HTERT RPE-1 (cell line): ENCODE results near the gene SLC16A10.
"Not testable (repeated sequence)": the region's sequence is repeated elsewhere in the genome, so short reads cannot be mapped to it uniquely, and the experiment has no call there.

Experiments used
- in situ Hi-C: fragments of 300-500 bp; cut with MboI; formaldehyde crosslinking; loops from 4 replicates; pipeline ENCODE4 v1.14.3; 2020; ENCODE audit warnings: low sequenced_read_pairs

Gene SLC16A10

DNA sequence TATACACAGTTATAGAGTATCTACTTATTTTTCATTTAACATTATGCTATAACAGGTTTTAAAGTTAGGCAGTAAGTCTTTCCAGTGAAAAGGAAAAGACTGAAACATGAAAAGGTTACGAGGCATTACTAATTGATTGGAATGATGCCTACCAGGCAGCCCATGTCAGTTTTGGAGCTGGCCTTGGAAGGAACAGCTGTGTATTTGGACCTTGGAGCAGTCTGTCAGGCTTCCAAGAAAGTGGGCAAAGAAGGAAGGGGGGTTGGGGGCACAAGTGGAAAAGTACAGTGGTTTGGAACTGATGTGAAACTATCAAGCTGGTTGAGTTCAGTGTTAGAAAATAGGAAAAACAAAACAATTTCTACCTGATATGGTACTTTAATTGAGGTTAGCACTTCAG, 41.7 kb downstream of the SLC16A10 start:
- in situ Hi-C loops: no loop called here

- in situ Hi-C loops: not testable (repeated sequence)
Measured at GRCh38 chr6:111131018-111131417, 43.7 kb downstream of the SLC16A10 start.

DNA sequence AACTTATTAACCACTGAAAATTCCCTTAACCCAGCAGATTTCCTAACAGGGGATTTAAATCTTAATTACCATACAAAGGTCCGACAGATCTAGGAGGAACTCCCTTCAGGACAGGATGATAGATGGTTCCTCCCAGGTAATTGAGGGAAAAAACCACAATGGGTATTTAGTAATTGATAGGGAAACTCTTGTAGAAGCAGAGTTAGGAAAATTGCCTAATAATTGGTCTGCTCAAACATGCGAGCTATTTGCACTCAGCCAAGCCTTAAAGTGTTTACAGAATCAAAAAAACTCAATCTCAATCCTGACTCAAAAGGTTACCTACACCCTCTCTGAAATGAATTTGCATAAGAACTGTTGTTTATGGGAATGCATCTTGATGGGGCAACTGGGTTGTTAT, 45.4 kb downstream of the SLC16A10 start:
- in situ Hi-C loops: not testable (repeated sequence)

DNA sequence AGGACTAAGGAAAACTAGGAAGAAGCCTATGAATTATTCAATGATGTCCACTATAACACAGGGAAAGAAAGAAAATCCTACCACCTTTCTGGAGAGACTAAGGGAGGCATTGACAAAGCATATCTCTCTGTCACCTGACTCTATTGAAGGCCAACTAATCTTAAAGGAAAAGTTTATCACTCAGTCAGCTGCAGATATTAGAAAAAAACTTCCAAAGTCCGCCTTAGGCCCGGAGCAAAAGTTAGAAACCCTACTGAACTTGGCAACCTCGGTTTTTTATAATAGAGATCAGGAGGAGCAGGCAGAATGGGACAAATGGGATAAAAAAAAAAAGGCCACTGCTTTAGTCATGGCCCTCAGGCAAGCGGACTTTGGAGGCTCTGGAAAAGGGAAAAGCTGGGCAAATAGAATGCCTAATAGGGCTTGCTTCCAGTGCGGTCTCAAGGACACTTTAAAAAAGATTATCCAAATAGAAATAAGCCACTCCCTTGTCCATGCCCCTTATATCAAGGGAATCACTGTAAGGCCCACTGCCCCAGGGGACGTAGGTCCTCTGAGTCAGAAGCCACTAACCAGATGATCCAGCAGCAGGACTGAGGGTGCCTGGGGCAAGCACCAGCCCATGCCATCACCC, 47.0 kb downstream of the SLC16A10 start:
- in situ Hi-C loops: not testable (repeated sequence)

GRCh38 chr6:111137489-111138093, 50.3 kb downstream of the SLC16A10 start:
- in situ Hi-C loops: not testable (repeated sequence)

- in situ Hi-C loops: no loop called here
Measured at GRCh38 chr6:111147440-111147839, 60.1 kb downstream of the SLC16A10 start.

GRCh38 chr6:111148110-111148509, 60.8 kb downstream of the SLC16A10 start:
- in situ Hi-C loops: no loop called here

DNA sequence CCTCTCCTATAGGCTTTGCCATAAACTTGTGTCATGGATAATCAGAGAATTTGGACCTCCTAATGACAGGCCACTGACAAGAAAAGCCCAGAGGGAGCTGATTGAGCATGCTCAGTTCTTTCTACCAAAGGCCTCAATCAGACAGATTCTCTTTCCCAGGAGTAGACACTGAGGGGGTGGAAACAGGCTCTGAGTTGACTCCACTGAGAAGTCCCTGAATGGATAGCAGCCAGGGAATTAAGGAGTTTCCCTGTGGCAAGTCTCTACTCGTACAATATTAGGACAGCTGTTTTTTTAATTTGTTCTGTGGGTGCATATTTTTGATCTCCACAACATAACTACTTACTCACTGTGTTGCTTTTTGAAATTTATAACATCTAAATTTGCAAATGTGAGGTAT, 63.3 kb downstream of the SLC16A10 start:
- in situ Hi-C loops: no loop called here

DNA sequence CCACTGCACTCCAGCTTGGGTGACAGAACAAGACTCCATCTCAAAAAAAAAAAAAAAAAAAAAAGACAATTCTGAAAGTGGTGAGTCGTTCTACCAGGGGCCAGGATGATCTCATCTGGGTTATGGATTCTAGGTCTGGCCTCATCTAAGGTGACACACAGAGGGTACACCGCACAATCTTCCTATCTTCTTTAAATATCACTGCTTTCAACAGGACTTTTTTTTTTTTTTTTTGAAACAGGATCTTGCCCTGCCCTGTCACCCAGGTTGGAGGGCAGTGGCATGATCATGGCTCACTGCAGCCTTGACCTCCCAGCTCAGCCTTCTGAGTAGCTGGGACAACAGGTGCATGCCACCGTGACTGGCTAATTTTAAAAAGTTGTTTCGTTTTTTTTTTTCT, 67.7 kb downstream of the SLC16A10 start:
- in situ Hi-C loops: no loop called here

GRCh38 chr6:111157412-111157811, 70.1 kb downstream of the SLC16A10 start:
- in situ Hi-C loops: no loop called here

GRCh38 chr6:111159633-111160032, 72.3 kb downstream of the SLC16A10 start:
- in situ Hi-C loops: no loop called here

- in situ Hi-C loops: no loop called here
Measured at GRCh38 chr6:111161650-111162049, 74.3 kb downstream of the SLC16A10 start.

DNA sequence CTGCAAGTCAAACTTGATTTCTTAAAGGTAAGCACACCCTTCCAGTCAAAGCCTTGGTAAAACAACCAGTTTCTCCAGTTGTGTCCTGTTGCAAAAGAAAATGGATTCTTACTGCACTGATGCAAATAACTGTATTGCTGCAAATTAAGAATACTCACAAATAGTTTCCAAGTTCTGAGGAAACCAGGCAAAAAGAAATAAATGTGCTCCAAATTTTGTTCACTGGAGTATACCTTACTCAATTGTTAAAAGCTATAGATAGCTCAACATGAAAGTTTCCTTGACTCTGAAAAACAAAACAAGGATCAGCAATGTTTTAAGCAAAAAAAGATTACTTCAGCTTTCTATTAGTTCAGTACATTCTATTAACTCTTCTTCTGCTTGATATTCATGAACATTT, 75.2 kb downstream of the SLC16A10 start:
- in situ Hi-C loops: no loop called here

DNA sequence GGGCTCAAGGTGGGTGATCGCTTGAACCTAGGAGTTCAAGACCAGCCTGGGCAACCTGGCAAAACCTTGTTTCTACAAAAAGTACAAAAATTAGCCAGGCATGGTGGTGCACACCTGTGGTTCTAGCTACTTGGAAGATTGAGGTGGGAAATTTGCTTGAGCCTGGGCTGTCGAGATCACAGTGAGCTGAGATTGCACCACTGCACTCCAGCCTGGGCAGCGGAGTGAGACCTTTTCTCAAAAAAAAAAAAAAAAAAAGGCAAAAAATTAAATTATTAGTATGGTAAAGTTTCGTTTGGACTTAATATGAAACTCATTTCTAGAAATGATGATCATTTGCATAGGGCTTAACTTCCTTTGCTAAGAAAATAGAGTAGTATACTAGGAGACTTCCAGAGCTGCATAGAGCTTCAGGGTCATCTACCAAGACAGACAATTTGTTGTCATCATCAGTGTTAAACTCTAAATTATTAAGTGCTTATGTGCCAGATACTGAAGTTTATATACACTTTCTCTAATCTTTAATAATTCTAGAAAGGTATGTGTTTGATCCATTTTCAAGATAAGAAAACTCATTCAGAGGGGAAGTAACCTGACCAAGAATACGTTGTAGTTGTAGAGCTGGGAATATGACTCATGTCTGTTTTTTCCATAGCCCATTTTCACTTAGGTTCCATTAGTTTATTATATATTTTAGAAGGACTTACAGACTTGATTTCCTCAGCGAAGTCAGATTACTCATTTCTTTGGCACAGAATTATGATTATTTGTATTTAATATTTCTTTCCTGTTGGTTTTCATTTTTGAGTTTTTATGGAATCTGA, 84.5 kb downstream of the SLC16A10 start:
- in situ Hi-C loops: no loop called here

DNA sequence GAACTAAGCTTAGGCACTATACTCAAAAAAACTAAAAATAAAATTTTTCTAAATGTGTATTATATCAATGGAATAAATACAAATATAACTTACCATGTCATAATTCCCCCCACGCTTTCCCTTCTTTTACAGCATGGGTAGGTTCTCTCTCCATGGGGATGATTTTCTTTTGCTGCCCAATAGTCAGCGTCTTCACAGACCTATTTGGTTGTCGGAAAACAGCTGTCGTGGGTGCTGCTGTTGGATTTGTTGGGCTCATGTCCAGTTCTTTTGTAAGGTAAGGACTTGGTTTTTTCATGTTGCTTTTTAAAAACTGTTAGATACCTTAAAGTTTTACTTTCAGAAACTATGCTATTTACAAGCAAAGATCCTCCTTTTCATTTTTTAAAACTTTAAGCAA, 85.3 kb downstream of the SLC16A10 start:
- in situ Hi-C loops: no loop called here

GRCh38 chr6:111173341-111173740, 86.0 kb downstream of the SLC16A10 start:
- in situ Hi-C loops: no loop called here

DNA sequence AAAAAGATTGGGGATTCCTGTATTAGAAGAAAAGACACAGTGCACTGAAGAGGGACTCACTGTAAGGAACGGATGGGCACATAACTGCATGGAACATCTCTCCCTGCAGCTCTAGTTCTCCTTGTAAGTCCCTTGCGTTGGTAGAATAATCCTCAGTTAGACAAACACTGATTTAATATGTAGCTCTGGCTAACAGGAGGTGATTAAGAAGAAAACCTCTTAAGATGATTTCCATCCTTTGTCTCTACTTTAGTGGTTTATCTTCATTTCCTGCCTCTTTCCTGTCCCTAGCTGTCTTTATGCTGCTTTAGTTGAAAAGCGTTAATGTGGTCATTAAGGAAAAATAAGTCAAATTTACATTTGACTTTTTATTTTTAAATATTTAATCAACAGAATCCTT, 86.6 kb downstream of the SLC16A10 start:
- in situ Hi-C loops: no loop called here

DNA sequence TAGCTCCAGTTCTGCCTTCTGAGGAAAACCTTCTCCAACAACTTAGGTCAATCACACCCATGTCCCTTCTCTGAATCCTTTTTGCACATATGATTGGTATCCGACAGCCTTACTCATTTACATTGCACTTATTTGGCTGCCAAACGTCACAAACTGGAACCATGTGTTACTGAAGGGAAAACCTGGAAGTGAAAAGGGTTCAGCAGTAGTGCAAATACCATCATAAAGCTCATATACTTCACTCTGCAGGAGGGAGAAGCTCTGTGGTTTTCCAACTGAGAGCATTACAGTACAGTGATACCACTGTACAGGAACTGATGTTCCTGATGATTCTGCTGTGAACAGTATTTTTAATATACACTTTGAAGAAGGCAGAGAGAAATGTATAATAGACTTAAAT, 87.8 kb downstream of the SLC16A10 start:
- in situ Hi-C loops: no loop called here

- in situ Hi-C loops: no loop called here
Measured at GRCh38 chr6:111176038-111176759, 88.9 kb downstream of the SLC16A10 start.

DNA sequence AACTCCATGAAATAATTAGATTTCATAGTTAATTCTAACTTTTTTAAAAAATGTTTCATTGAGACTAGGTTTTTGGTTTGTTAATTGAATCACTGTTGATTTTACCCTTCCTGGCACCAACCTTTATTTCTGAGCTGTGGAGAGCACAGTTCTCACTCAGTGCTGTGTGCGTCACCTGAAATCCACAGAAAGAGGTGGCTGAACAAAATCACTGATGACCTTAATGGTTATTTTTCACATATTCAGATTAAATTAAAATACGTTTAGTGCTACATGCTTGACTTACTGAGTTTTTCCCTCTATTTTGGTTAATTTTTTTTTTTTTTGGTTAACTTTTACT, 89.4 kb downstream of the SLC16A10 start:
- in situ Hi-C loops: no loop called here

DNA sequence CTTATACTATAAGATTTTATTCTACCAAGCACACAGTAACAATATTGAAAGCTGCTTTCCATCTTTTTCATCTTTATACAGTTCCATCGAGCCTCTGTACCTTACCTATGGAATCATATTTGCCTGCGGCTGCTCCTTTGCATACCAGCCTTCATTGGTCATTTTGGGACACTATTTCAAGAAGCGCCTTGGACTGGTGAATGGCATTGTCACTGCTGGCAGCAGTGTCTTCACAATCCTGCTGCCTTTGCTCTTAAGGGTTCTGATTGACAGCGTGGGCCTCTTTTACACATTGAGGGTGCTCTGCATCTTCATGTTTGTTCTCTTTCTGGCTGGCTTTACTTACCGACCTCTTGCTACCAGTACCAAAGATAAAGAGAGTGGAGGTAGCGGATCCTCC, 89.8 kb downstream of the SLC16A10 start:
- in situ Hi-C loops: no loop called here
